SU-DHL-6 (cell line): ENCODE data around the gene ELOB.

Experiments used
- H2AFZ ChIP-seq: fragments of 200-600 bp; sonication (generic); 2 replicates; pipeline ENCODE4 v1.6.1; 2014; ENCODE audit warnings: low read depth, mild to moderate bottlenecking, moderate library complexity, mixed read lengths, antibody characterized with exemption, low read length; ENCODE audit not compliant: severe bottlenecking
- H3F3A ChIP-seq: fragments of 200-600 bp; shearing (Covaris generic); 2 replicates; pipeline ENCODE4 v1.6.0; 2016; ENCODE audit warnings: antibody characterized with exemption, mild to moderate bottlenecking; ENCODE audit not compliant: insufficient read depth
- H3K27ac ChIP-seq: fragments of 200-600 bp; sonication (generic); 2 replicates; pipeline ENCODE4 v1.5.1; 2016; ENCODE audit warnings: low read depth, mild to moderate bottlenecking, low read length, moderate library complexity, mixed read lengths
- H3K27me3 ChIP-seq: fragments of 200-600 bp; sonication (generic), shearing (Covaris generic); 2 replicates; pipeline ENCODE4 v1.6.0; 2014; ENCODE audit warnings: mild to moderate bottlenecking, low read length
- H3K36me3 ChIP-seq: fragments of 200-600 bp; sonication (generic); 2 replicates; pipeline ENCODE4 v1.6.1; 2014; ENCODE audit warnings: mild to moderate bottlenecking, low read length, mixed read lengths
- H3K4me2 ChIP-seq: fragments of 300-600, 200-600 bp; shearing (Covaris generic), sonication (generic); 2 replicates; pipeline ENCODE4 v1.6.0; 2014; ENCODE audit warnings: low read length, low read depth, mild to moderate bottlenecking; ENCODE audit not compliant: poor library complexity, severe bottlenecking
- H3K4me3 ChIP-seq: fragments of 200-600 bp; sonication (generic); 2 replicates; pipeline ENCODE4 v1.5.1; 2014; ENCODE audit warnings: antibody characterized with exemption, low read length, mild to moderate bottlenecking, mixed read lengths; ENCODE audit not compliant: insufficient read depth, poor library complexity, severe bottlenecking
- H3K79me2 ChIP-seq: fragments of 200-600 bp; sonication (generic); 2 replicates; pipeline ENCODE4 v1.6.1; 2014; ENCODE audit warnings: mild to moderate bottlenecking, low read length, moderate library complexity; ENCODE audit not compliant: insufficient read depth
- H3K9ac ChIP-seq: fragments of 200-600 bp; sonication (generic); 2 replicates; pipeline ENCODE4 v1.7.0; 2014; ENCODE audit warnings: mild to moderate bottlenecking, low read length
- H3K9me2 ChIP-seq: fragments of 200-600 bp; sonication (generic); replicated peaks from 2 replicates; pipeline ENCODE4 v1.6.1; 2014; ENCODE audit warnings: low read length; ENCODE audit not compliant: insufficient read depth
- H3K9me3 ChIP-seq: fragments of 200-600 bp; sonication (generic); 2 replicates; pipeline ENCODE4 v1.6.1; 2014; ENCODE audit warnings: low read length, mixed read lengths; ENCODE audit not compliant: insufficient read depth
- H4K20me1 ChIP-seq: fragments of 200-600 bp; sonication (generic); 2 replicates; pipeline ENCODE4 v1.6.1; 2014; ENCODE audit warnings: low read depth, mild to moderate bottlenecking, antibody characterized with exemption, low read length, moderate library complexity, mixed read lengths
- CTCF ChIP-seq: fragments of 200-600 bp; sonication (generic); IDR thresholded peaks from one replicate; pipeline ENCODE4 v1.5.1; 2017; ENCODE audit warnings: antibody characterized with exemption, mild to moderate bottlenecking, low read length, moderate library complexity; ENCODE audit not compliant: insufficient read depth, poor library complexity, severe bottlenecking
- EZH2phosphoT487 ChIP-seq: fragments of 200-600 bp; sonication (generic), shearing (Covaris generic); conservative IDR thresholded peaks from 2 replicates; pipeline ENCODE4 v1.6.1; 2018; ENCODE audit warnings: mild to moderate bottlenecking, antibody characterized with exemption, low read length, moderate library complexity, mixed read lengths

The ELOB gene

GRCh38 chr16:2752850-2753732, 24.0 kb downstream of the ELOB start:
- H3K4me2 ChIP-seq, result peak overlapping the region; percentile 94
- no peaks in the 10 kb centered on the region for H3K9me3 ChIP-seq
- peak overlapping the region; percentile 83 for H3K4me3 ChIP-seq
- H2AFZ ChIP-seq, result no peak overlapping the region
- no peaks in the 10 kb centered on the region for H3K27me3 ChIP-seq
- peaks cover 39% of the 10 kb centered on the region for H4K20me1 ChIP-seq
- no peaks in the 10 kb centered on the region for H3F3A ChIP-seq
- TF ChIP-seq EZH2phosphoT487, result no peak
- TF ChIP-seq CTCF, result no peak
- peak overlapping the region; percentile 92 for H3K9ac ChIP-seq
- peaks cover 32% of the 10 kb centered on the region for H3K36me3 ChIP-seq
- peaks cover 55% of the 10 kb centered on the region for H3K79me2 ChIP-seq
- no peaks in the 10 kb centered on the region for H3K9me2 ChIP-seq
- peak overlapping the region; percentile 98 for H3K27ac ChIP-seq

- H2AFZ ChIP-seq, result peak within 1 kb of the TSS; percentile 52
- H3K27me3 ChIP-seq, result no peaks in the 10 kb centered on the region
- peak within 1 kb of the TSS; percentile 94 for H3K4me2 ChIP-seq
- H3K36me3 ChIP-seq, result peaks cover 24% of the 10 kb centered on the region; the same call in 1 of the 2 replicates
- H3K9ac ChIP-seq, result peak within 1 kb of the TSS; percentile 92
- TF ChIP-seq EZH2phosphoT487 (no peak), CTCF (no peak)
- peaks cover 35% of the 10 kb centered on the region for H4K20me1 ChIP-seq
- peaks cover 47% of the 10 kb centered on the region for H3K79me2 ChIP-seq
- H3K9me3 ChIP-seq, result no peaks in the 10 kb centered on the region
- peak within 1 kb of the TSS; percentile 98 for H3K27ac ChIP-seq
- H3K9me2 ChIP-seq, result no peaks in the 10 kb centered on the region
- peak within 1 kb of the TSS; percentile 83 for H3K4me3 ChIP-seq
- H3F3A ChIP-seq, result no peaks in the 10 kb centered on the region
These were observed 24.8 kb downstream of the ELOB start, which contains the start of gene SRRM2 for GRCh38 chr16:2752035-2752849. SRRM2 (plus strand) TSS chr16:2752638; CDS start chr16:2756365, 3,727 bp downstream.

GRCh38 chr16:2751577-2752034, 25.5 kb downstream of the ELOB start:
- peak overlapping the region; percentile 98 for H3K27ac ChIP-seq
- H3K9ac ChIP-seq, result peak overlapping the region; percentile 92
- H3K4me3 ChIP-seq, result peak overlapping the region; percentile 83
- peak overlapping the region; percentile 94 for H3K4me2 ChIP-seq
- H3K9me2 ChIP-seq, result no peaks in the 10 kb centered on the region
- TF ChIP-seq EZH2phosphoT487, result no peak
- no peak for TF ChIP-seq CTCF
- peaks cover 18% of the 10 kb centered on the region; the same call in 1 of the 2 replicates for H3K36me3 ChIP-seq
- H3K27me3 ChIP-seq, result no peaks in the 10 kb centered on the region
- peak overlapping the region; percentile 52 for H2AFZ ChIP-seq
- no peaks in the 10 kb centered on the region for H3F3A ChIP-seq
- H3K9me3 ChIP-seq, result no peaks in the 10 kb centered on the region
- H3K79me2 ChIP-seq, result peaks cover 40% of the 10 kb centered on the region
- H4K20me1 ChIP-seq, result peaks cover 29% of the 10 kb centered on the region
